ENCODE results near the gene STAT3.

Gene STAT3

GRCh38 chr17:42317967-42318366 is 70.3 kb downstream of the STAT3 start:
- in situ Hi-C loops (cut with HindIII; ENCODE audit: low sequenced_read_pairs): loop anchor here (25.0 kb wide), 1 partner anchor 194 kb away; no protein-coding TSS in a partner anchor

GRCh38 chr17:42317266-42317845 is 70.9 kb downstream of the STAT3 start:
- in situ Hi-C loops (cut with HindIII; ENCODE audit: low sequenced_read_pairs): loop anchor here (25.0 kb wide), 1 partner anchor 195 kb away; no protein-coding TSS in a partner anchor

- in situ Hi-C loops (cut with HindIII; ENCODE audit: low sequenced_read_pairs): loop anchor here (25.0 kb wide), 1 partner anchor 196 kb away; no protein-coding TSS in a partner anchor
Measured at GRCh38 chr17:42316755-42317154, 71.5 kb downstream of the STAT3 start.

- in situ Hi-C loops (cut with HindIII; ENCODE audit: low sequenced_read_pairs): loop anchor here (25.0 kb wide), 1 partner anchor 197 kb away; no protein-coding TSS in a partner anchor
Measured at GRCh38 chr17:42315402-42316156, 72.7 kb downstream of the STAT3 start.

GRCh38 chr17:42313773-42314566 is 74.3 kb downstream of the STAT3 start:
- in situ Hi-C loops (cut with HindIII; ENCODE audit: low sequenced_read_pairs): loop anchor here (25.0 kb wide), 1 partner anchor 198 kb away; no protein-coding TSS in a partner anchor

- in situ Hi-C loops (cut with HindIII; ENCODE audit: low sequenced_read_pairs): loop anchor here (25.0 kb wide), 1 partner anchor 199 kb away; no protein-coding TSS in a partner anchor
Measured at GRCh38 chr17:42313389-42313772, 74.9 kb downstream of the STAT3 start.

- in situ Hi-C loops (cut with HindIII; ENCODE audit: low sequenced_read_pairs): loop anchor here (25.0 kb wide), 1 partner anchor 200 kb away; no protein-coding TSS in a partner anchor
Measured at GRCh38 chr17:42312285-42313130, 75.7 kb downstream of the STAT3 start.

GRCh38 chr17:42312035-42312284 is 76.3 kb downstream of the STAT3 start:
- in situ Hi-C loops (cut with HindIII; ENCODE audit: low sequenced_read_pairs): loop anchor here (25.0 kb wide), 1 partner anchor 200 kb away; no protein-coding TSS in a partner anchor

- in situ Hi-C loops (cut with HindIII; ENCODE audit: low sequenced_read_pairs): loop anchor here (25.0 kb wide), 1 partner anchor 201 kb away; no protein-coding TSS in a partner anchor
Measured at GRCh38 chr17:42311240-42312034, 76.8 kb downstream of the STAT3 start.

- in situ Hi-C loops (cut with HindIII; ENCODE audit: low sequenced_read_pairs): loop anchor here (25.0 kb wide), 1 partner anchor 202 kb away; no protein-coding TSS in a partner anchor
Measured at GRCh38 chr17:42310787-42311215, 77.4 kb downstream of the STAT3 start.

- in situ Hi-C loops (cut with HindIII; ENCODE audit: low sequenced_read_pairs): loop anchor here (25.0 kb wide), 1 partner anchor 202 kb away; no protein-coding TSS in a partner anchor
Measured at GRCh38 chr17:42309986-42310786, 78.1 kb downstream of the STAT3 start.

- in situ Hi-C loops (cut with HindIII; ENCODE audit: low sequenced_read_pairs): loop anchor here (25.0 kb wide), 1 partner anchor 203 kb away; no protein-coding TSS in a partner anchor
Measured at GRCh38 chr17:42309142-42309541, 79.1 kb downstream of the STAT3 start.

GRCh38 chr17:42308446-42308845 is 79.8 kb downstream of the STAT3 start:
- in situ Hi-C loops (cut with HindIII; ENCODE audit: low sequenced_read_pairs): loop anchor here (25.0 kb wide), 1 partner anchor 204 kb away; no protein-coding TSS in a partner anchor

GRCh38 chr17:42307362-42307927 is 80.8 kb downstream of the STAT3 start:
- in situ Hi-C loops (cut with HindIII; ENCODE audit: low sequenced_read_pairs): loop anchor here (25.0 kb wide), 1 partner anchor 205 kb away; no protein-coding TSS in a partner anchor

GRCh38 chr17:42306385-42306667 is 81.9 kb downstream of the STAT3 start:
- in situ Hi-C loops (cut with HindIII; ENCODE audit: low sequenced_read_pairs): loop anchor here (25.0 kb wide), 1 partner anchor 206 kb away; no protein-coding TSS in a partner anchor

- in situ Hi-C loops (cut with HindIII; ENCODE audit: low sequenced_read_pairs): loop anchor here (25.0 kb wide), 1 partner anchor 207 kb away; no protein-coding TSS in a partner anchor
Measured at GRCh38 chr17:42305543-42306384, 82.5 kb downstream of the STAT3 start.

GRCh38 chr17:42305031-42305330 is 83.3 kb downstream of the STAT3 start:
- in situ Hi-C loops (cut with HindIII; ENCODE audit: low sequenced_read_pairs): loop anchor here (25.0 kb wide), 1 partner anchor 207 kb away; no protein-coding TSS in a partner anchor

Measured in DLD1 (cell line).